ENCODE measurements around the gene GSTM2. TPM values are rescaled to one million over a fixed set of nuclear protein-coding genes. Genes with fewer than 3 reads are reported as not detected.

GSTM2 gene
- total RNA-seq, 1 experiment from 2014 or later: 5.9 TPM

- ChIA-PET CTCF (interaction anchor here (1.0 to 4.1 kb wide), 4 partner anchors 8 to 83 kb away, joined by 3 to 35 read pairs (median 7); partner anchors contain the start of genes AMPD2 and GNAT2), RAD21 (ENCODE audit: low non-redundant PET in 1 of 2, low total read pairs in 2 of 2, uncharacterized antibody in 2 of 2, unreplicated experiment in 2 of 2) (interaction anchor here in 1 of 2 experiments (1.2 kb wide), 1 partner anchor 11 kb away, joined by 3 read pairs; no protein-coding TSS in a partner anchor), POLR2A (no interaction called here)
- H3K27ac ChIP-seq (ENCODE audit: low read depth, low read length): no peak overlapping the region
- ATAC-seq: no peak
- no peak overlapping the region for H3K4me2 ChIP-seq (ENCODE audit: low read length)
- peaks cover 6 to 20% of the 10 kb centered on the region in 2 experiments; a peak in 3 of 4 replicates for H3K36me3 ChIP-seq (ENCODE audit: control insufficient read depth in 1 of 2, insufficient read depth in 2 of 2, low read length in 2 of 2)
- intact Hi-C loops (cut with micrococcal nuclease): no loop called here
- no peaks in the 10 kb centered on the region for H3K9me3 ChIP-seq (ENCODE audit: control insufficient read depth in 1 of 2, insufficient read depth in 1 of 2, low read depth in 1 of 2, low read length in 2 of 2)
- H3K9ac ChIP-seq (ENCODE audit: low read length): no peak overlapping the region
- H3K4me3 ChIP-seq (replicated peaks in 1 of 2; ENCODE audit: low read depth in 1 of 2, low read length in 2 of 2): no peak overlapping the region
- no TSS peak for BruUV-seq (replicated peaks)
- no peaks in the 10 kb centered on the region for H3K27me3 ChIP-seq (ENCODE audit: insufficient read depth, low read length)
- peaks cover 0 to 9% of the 10 kb centered on the region in 2 experiments; a peak in 1 of 4 replicates for H3K4me1 ChIP-seq (ENCODE audit: control insufficient read depth in 1 of 2, insufficient read depth in 2 of 2, low read length in 2 of 2)
- H2AFZ ChIP-seq (ENCODE audit: low read depth, low read length, poor library complexity, severe bottlenecking): no peak overlapping the region
- H4K20me1 ChIP-seq (ENCODE audit: insufficient read depth): no peaks in the 10 kb centered on the region
- no peak for DNase-seq (ENCODE audit: low read depth, low spot score)
- H3K9me2 ChIP-seq (ENCODE audit: insufficient read depth): no peaks in the 10 kb centered on the region
- TF ChIP-seq MAX (IDR thresholded peaks at IDR 0.05) (no peak), YY1 (IDR thresholded peaks at IDR 0.05; ENCODE audit: extremely low read depth, insufficient replicate concordance, low read depth, low read length) (no peak), ZFX (IDR thresholded peaks at IDR 0.05) (no peak), SIN3A (IDR thresholded peaks at IDR 0.05; ENCODE audit: low read depth) (no peak), FOSL1 (IDR thresholded peaks at IDR 0.05; ENCODE audit: low read depth) (no peak), CEBPB (IDR thresholded peaks at IDR 0.05; ENCODE audit: low read depth) (no peak), ELF1 (IDR thresholded peaks at IDR 0.05; ENCODE audit: borderline replicate concordance, low read depth) (no peak), POLR2A (IDR thresholded peaks at IDR 0.05; ENCODE audit: borderline replicate concordance, extremely low read depth, insufficient read depth, insufficient read length) (no peak), CTCF (IDR thresholded peaks at IDR 0.05 in 2 of 3, conservative IDR thresholded peaks at IDR 0.05 in 1 of 3; ENCODE audit: borderline replicate concordance in 1 of 3, insufficient read depth in 1 of 3, low read depth in 2 of 3, low read length in 2 of 3) (no peak), SP1 (IDR thresholded peaks at IDR 0.05; ENCODE audit: low read depth) (no peak), EZH2phosphoT487 (IDR thresholded peaks at IDR 0.05; ENCODE audit: borderline replicate concordance) (no peak), TCF7L2 (IDR thresholded peaks at IDR 0.05; ENCODE audit: borderline replicate concordance, extremely low read depth, insufficient read depth, insufficient read length) (no peak), CBX3 (IDR thresholded peaks at IDR 0.05; ENCODE audit: low read depth) (no peak), RAD21 (IDR thresholded peaks at IDR 0.05; ENCODE audit: low read depth) (no peak), JUND (IDR thresholded peaks at IDR 0.05) (no peak), ATF3 (IDR thresholded peaks at IDR 0.05) (no peak)
- H3K79me2 ChIP-seq (ENCODE audit: insufficient read depth, low read length): peaks cover 11% of the 10 kb centered on the region
Measured at GRCh38 chr1:109628540-109629321, 39.1 kb upstream of the GSTM2 start.
